H1 (cell line): ENCODE measurements around the gene SPTBN1. TPM values are rescaled to one million over a fixed set of nuclear protein-coding genes. Genes with fewer than 3 reads are reported as not detected.

Source experiments
- CTCF ChIA-PET: fragments of 300-600 bp; sonication (Branson Sonifier 250); formaldehyde crosslinking; loops from one replicate; lab custom pipeline; 2021; ENCODE audit not compliant: partially characterized antibody; lab: Charles Lee
- POLR2A ChIA-PET: fragments of 300-600 bp; sonication (Branson Sonifier 250); formaldehyde crosslinking; loops from one replicate; lab custom pipeline; 2021; ENCODE audit warnings: inconsistent platforms; ENCODE audit not compliant: partially characterized antibody; lab: Charles Lee
- DNase-seq, 2 experiments: peaks; one replicate each; pipeline versions ENCODE4 v3.0.0 to v3.0.0-alpha.2; 2010 to 2022; ENCODE audit warnings: low spot score in 2 of 2, low read depth in 1 of 2, mixed read lengths in 1 of 2
- FAIRE-seq: peaks from 2 replicates; lab custom pipeline; 2011; peaks lifted over from hg19 to GRCh38; lab: Jason Lieb, UNC
- H2AFZ ChIP-seq: 2 replicates; pipeline ENCODE4 v1.8.1; 2012; ENCODE audit warnings: low read length, inconsistent platforms
- H2AK5ac ChIP-seq: 2 replicates; pipeline ENCODE4 v1.6.1; 2013; ENCODE audit warnings: low read depth, low read length
- H2BK120ac ChIP-seq: replicated peaks from 2 replicates; pipeline ENCODE3; 2013; ENCODE audit warnings: low read depth, low read length, inconsistent platforms
- H2BK12ac ChIP-seq: 2 replicates; pipeline ENCODE4 v1.6.1; 2013; ENCODE audit warnings: low read depth, low read length
- H2BK15ac ChIP-seq: 2 replicates; pipeline ENCODE4 v1.6.1; 2013; ENCODE audit warnings: low read length
- H2BK20ac ChIP-seq: 2 replicates; pipeline ENCODE4 v1.6.1; 2013; ENCODE audit warnings: low read length
- H2BK5ac ChIP-seq: 2 replicates; pipeline ENCODE4 v1.6.1; 2013; ENCODE audit warnings: low read depth, low read length
- H3K14ac ChIP-seq: 2 replicates; pipeline ENCODE4 v1.6.1; 2013; ENCODE audit warnings: inconsistent platforms; ENCODE audit not compliant: insufficient read length
- H3K18ac ChIP-seq: 2 replicates; pipeline ENCODE4 v1.6.1; 2013; ENCODE audit warnings: low read length; ENCODE audit errors: extremely low read depth
- H3K23ac ChIP-seq: 2 replicates; pipeline ENCODE4 v1.6.1; 2013; ENCODE audit warnings: inconsistent platforms; ENCODE audit not compliant: insufficient read length
- H3K23me2 ChIP-seq: 2 replicates; pipeline ENCODE4 v1.6.1; 2013; ENCODE audit warnings: low read depth, low read length
- H3K27ac ChIP-seq: 2 replicates; pipeline ENCODE4 v1.6.1; 2011; ENCODE audit warnings: low read depth, low read length, inconsistent platforms
- H3K27me3 ChIP-seq, 4 experiments: replicated peaks in 1 of 4; 1 replicate in 1 of 4; 2 replicates in 3 of 4; pipeline versions ENCODE4 v1.6.1 to v1.8.1; 2011 to 2013; ENCODE audit warnings: low read length in 3 of 4, mild to moderate bottlenecking in 3 of 4, inconsistent platforms in 2 of 4, mixed read lengths in 2 of 4, moderate library complexity in 1 of 4; ENCODE audit not compliant: control insufficient read depth in 3 of 4, insufficient read depth in 3 of 4; ENCODE audit errors: extremely low read depth in 1 of 4
- H3K36me3 ChIP-seq, 4 experiments: 2 replicates each; pipeline versions ENCODE4 v1.6.1 to v1.8.1; 2011 to 2013; ENCODE audit warnings: mild to moderate bottlenecking in 4 of 4, low read length in 3 of 4, moderate library complexity in 2 of 4, control low read depth in 1 of 4, inconsistent platforms in 1 of 4; ENCODE audit not compliant: insufficient read depth in 4 of 4, control insufficient read depth in 2 of 4
- H3K4ac ChIP-seq: replicated peaks from 2 replicates; pipeline ENCODE3; 2013; ENCODE audit warnings: low read length, low read depth, mixed read lengths, inconsistent platforms; ENCODE audit not compliant: insufficient read length
- H3K4me1 ChIP-seq, 4 experiments: replicated peaks in 1 of 4; 1 replicate in 1 of 4; 2 replicates in 3 of 4; pipeline versions ENCODE4 v1.6.1 to v1.8.1; 2011 to 2013; ENCODE audit warnings: low read length in 3 of 4, inconsistent platforms in 2 of 4, mixed read lengths in 1 of 4; ENCODE audit not compliant: insufficient read depth in 4 of 4, control insufficient read depth in 3 of 4
- H3K4me2 ChIP-seq, 2 experiments: 2 replicates each; pipeline versions ENCODE4 v1.6.1 to v1.8.1; 2011 to 2013; ENCODE audit warnings: low read depth in 2 of 2, low read length in 2 of 2, control low read depth in 1 of 2, inconsistent platforms in 1 of 2, mild to moderate bottlenecking in 1 of 2; ENCODE audit not compliant: insufficient read depth in 1 of 2
- H3K4me3 ChIP-seq, 4 experiments: fragments of 200-600, 300-600 bp in 1 of 4; sonication (generic), shearing (Covaris generic), sonication (Bioruptor Twin) in 1 of 4; 2 replicates each; pipeline versions ENCODE4 v1.5.1 to v1.8.1; 2011 to 2016; ENCODE audit warnings: low read length in 4 of 4, low read depth in 3 of 4, control low read depth in 2 of 4, inconsistent platforms in 2 of 4, mild to moderate bottlenecking in 2 of 4, mixed read lengths in 1 of 4, moderate library complexity in 1 of 4; ENCODE audit not compliant: insufficient read depth in 2 of 4; ENCODE audit errors: extremely low read depth in 1 of 4
- H3K56ac ChIP-seq: replicated peaks from 2 replicates; pipeline ENCODE3; 2013; ENCODE audit warnings: low read depth, mild to moderate bottlenecking, mixed read lengths, low read length, inconsistent platforms; ENCODE audit not compliant: insufficient read length
- H3K79me1 ChIP-seq: 2 replicates; pipeline ENCODE4 v1.6.1; 2013; ENCODE audit warnings: low read depth, low read length, control low read depth
- H3K79me2 ChIP-seq, 2 experiments: 2 replicates each; pipeline versions ENCODE4 v1.6.1 to v1.8.1; 2012 to 2013; ENCODE audit warnings: low read length in 2 of 2, mild to moderate bottlenecking in 2 of 2, inconsistent platforms in 1 of 2; ENCODE audit not compliant: insufficient read depth in 2 of 2, control insufficient read depth in 1 of 2
- H3K9ac ChIP-seq, 4 experiments: replicated peaks in 1 of 4; 1 replicate in 1 of 4; 2 replicates in 3 of 4; pipeline versions ENCODE4 v1.6.1 to v1.8.1; 2011 to 2013; ENCODE audit warnings: low read depth in 3 of 4, low read length in 3 of 4, control low read depth in 2 of 4, mild to moderate bottlenecking in 2 of 4, moderate library complexity in 2 of 4, inconsistent platforms in 1 of 4; ENCODE audit errors: extremely low read depth in 1 of 4
- H3K9me3 ChIP-seq, 2 experiments: 2 replicates each; pipeline versions ENCODE4 v1.6.1 to v1.8.1; 2012 to 2013; ENCODE audit warnings: mild to moderate bottlenecking in 2 of 2, moderate library complexity in 2 of 2, control low read depth in 1 of 2, inconsistent platforms in 1 of 2, low read depth in 1 of 2, low read length in 1 of 2, mixed read lengths in 1 of 2; ENCODE audit not compliant: insufficient read depth in 2 of 2
- H4K20me1 ChIP-seq, 2 experiments: replicated peaks in 1 of 2; 2 replicates each; pipeline versions ENCODE3 to v1.8.1; 2011 to 2013; ENCODE audit warnings: inconsistent platforms in 2 of 2, low read length in 2 of 2, mild to moderate bottlenecking in 1 of 2; ENCODE audit not compliant: insufficient read depth in 2 of 2, control insufficient read depth in 1 of 2
- H4K5ac ChIP-seq: 2 replicates; pipeline ENCODE4 v1.6.1; 2013; ENCODE audit warnings: low read length, low read depth, mixed read lengths, inconsistent platforms; ENCODE audit not compliant: insufficient read length
- H4K8ac ChIP-seq: 2 replicates; pipeline ENCODE4 v1.8.0; 2013; ENCODE audit warnings: mild to moderate bottlenecking, moderate library complexity, low read length, inconsistent platforms; ENCODE audit not compliant: insufficient read depth; ENCODE audit errors: extremely low read depth
- H4K91ac ChIP-seq: replicated peaks from 2 replicates; pipeline ENCODE3; 2013; ENCODE audit warnings: low read length, mixed read lengths, inconsistent platforms; ENCODE audit not compliant: insufficient read length
- ATF2 ChIP-seq: IDR thresholded peaks from 2 replicates; pipeline ENCODE4 v1.6.1; 2012; ENCODE audit warnings: low read length, inconsistent platforms
- CHD1 ChIP-seq: IDR thresholded peaks from 2 replicates; pipeline ENCODE4 v1.6.1; 2012; ENCODE audit warnings: low read depth, low read length, improper control_type of control experiment
- CHD2 ChIP-seq: IDR thresholded peaks from 2 replicates; pipeline ENCODE4 v1.6.1; 2012; ENCODE audit warnings: low read length, improper control_type of control experiment
- HDAC6 ChIP-seq: IDR thresholded peaks from one replicate; pipeline ENCODE4 v1.7.1; 2012; ENCODE audit warnings: low read depth, mild to moderate bottlenecking, inconsistent platforms, low read length, moderate library complexity
- RBBP5 ChIP-seq: IDR thresholded peaks from 2 replicates; pipeline ENCODE4 v1.7.1; 2012; ENCODE audit warnings: low read depth, mild to moderate bottlenecking, inconsistent platforms, low read length, moderate library complexity, borderline replicate concordance
- RNF2 ChIP-seq: fragments of 200-900, 300-1000 bp; sonication (generic); IDR thresholded peaks from 2 replicates; pipeline ENCODE4 v1.7.1; 2016; ENCODE audit warnings: borderline replicate concordance, low read depth, mild to moderate bottlenecking, antibody characterized with exemption, low read length; ENCODE audit not compliant: poor library complexity, severe bottlenecking; ENCODE audit errors: missing control alignments
- RXRA ChIP-seq: IDR thresholded peaks from 2 replicates; pipeline ENCODE4 v1.6.1; 2011; ENCODE audit warnings: low read depth, mild to moderate bottlenecking, low read length, moderate library complexity; ENCODE audit not compliant: insufficient read depth
- SP1 ChIP-seq: IDR thresholded peaks from 2 replicates; pipeline ENCODE4 v1.6.1; 2011; ENCODE audit warnings: low read depth, low read length
- SP2 ChIP-seq: IDR thresholded peaks from 2 replicates; pipeline ENCODE4 v1.6.1; 2012; ENCODE audit warnings: mild to moderate bottlenecking, low read length, inconsistent platforms
- SUZ12 ChIP-seq: fragments of 200-600 bp; sonication (generic); IDR thresholded peaks from 2 replicates; pipeline ENCODE4 v1.6.1; 2012; ENCODE audit warnings: mild to moderate bottlenecking, inconsistent platforms, low read length, moderate library complexity, mixed read lengths
- YY1 ChIP-seq: IDR thresholded peaks from 2 replicates; pipeline ENCODE4 v1.6.1; 2011; ENCODE audit warnings: low read depth, mild to moderate bottlenecking, low read length
- WGBS, 2 experiments: shearing (Covaris generic) in 1 of 2; methylation state at CpG; one replicate each; pipeline versions ENCODE4 v1.1.6 to v1.1.7; 2013 to 2015; ENCODE audit warnings: low lambda C conversion rate in 2 of 2, mixed read lengths in 2 of 2, inconsistent platforms in 1 of 2, low coverage in 1 of 2, missing lambda C conversion rate in 1 of 2; ENCODE audit not compliant: insufficient replicate concordance in 2 of 2, insufficient coverage in 1 of 2, insufficient read length in 1 of 2; ENCODE audit errors: extremely low coverage in 1 of 2, missing lambda C conversion rate in 1 of 2; 5-methylcytosine and 5-hydroxymethylcytosine counted together
- polyA plus RNA-seq, 7 experiments: library from polyadenylated mRNA; depleted of rRNA in 3 of 7; stranded (reverse) in 5 of 7; unstranded in 2 of 7; fragments of >200 nt in 5 of 7; fragments of 200-250 nt in 2 of 7; gene quantifications; 1 replicate in 5 of 7; 2 replicates in 1 of 7; 4 replicates in 1 of 7; pipeline versions ENCODE4 v1.2.1 to v1.2.3, GENCODE V29; 2011 to 2013; ENCODE audit warnings: missing spikeins in 2 of 7, mixed read lengths in 2 of 7
- total RNA-seq: library from RNA; stranded (reverse); fragmentation: NEBNext Ultra II Directional; extraction: Animal tissue kit (Norgen Biotek cat#: 25700); gene quantifications from 2 replicates; pipeline ENCODE4 v1.2.1, GENCODE V29; 2021

Gene SPTBN1
- total and polyA plus RNA-seq, 2 of the 8 experiments (the other 6 are each of a cell fraction or from before 2014, with no cell fraction given), result 31.8 to 180 TPM

DNA sequence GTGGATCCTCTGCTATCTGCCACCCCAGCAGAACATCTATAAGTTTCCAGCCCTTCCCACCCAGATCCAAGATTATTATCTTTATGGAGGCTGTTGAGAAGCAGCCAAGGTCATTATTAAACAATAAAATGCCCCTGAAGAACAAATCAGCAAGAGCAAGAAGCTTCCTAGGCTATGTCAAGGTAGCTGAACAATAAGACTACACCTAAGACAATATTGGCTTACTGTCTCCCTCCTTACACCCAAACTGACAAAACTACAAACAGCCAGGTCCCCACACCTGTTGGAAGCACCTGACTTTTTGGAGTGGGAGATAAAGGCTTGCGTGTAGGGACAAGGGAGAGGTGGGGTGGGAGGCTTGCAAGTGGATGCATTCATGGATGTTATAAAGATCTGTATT is 128.5 kb downstream of the SPTBN1 start:
- Histone ChIP-seq H2BK20ac (no peak overlapping the region), H3K4me3 (no peak overlapping the region), H3K4me1 (peaks cover 2 to 17% (median 11%) of the 10 kb centered on the region in 4 experiments; a peak in 6 of 7 replicates), H3K4me2 (no peak overlapping the region), H3K27ac (no peak overlapping the region), H3K23me2 (no peaks in the 10 kb centered on the region), H3K14ac (no peak overlapping the region), H4K91ac (no peak overlapping the region), H2AFZ (no peak overlapping the region), H3K9me3 (no peaks in the 10 kb centered on the region), H2BK15ac (no peak overlapping the region), H3K4ac (no peak overlapping the region), H3K9ac (no peak overlapping the region), H3K79me1 (peaks cover 7% of the 10 kb centered on the region; the same call in 1 of the 2 replicates), H3K27me3 (no peaks in the 10 kb centered on the region), H2BK5ac (no peak overlapping the region), H3K79me2 (peaks cover 14 to 96% of the 10 kb centered on the region in 2 experiments; a peak in 3 of 4 replicates), H3K23ac (no peak overlapping the region), H2AK5ac (no peak overlapping the region), H4K5ac (no peak overlapping the region), H4K8ac (no peak overlapping the region), H4K20me1 (peaks cover 18 to 20% of the 10 kb centered on the region in 2 experiments), H2BK12ac (no peak overlapping the region), H3K18ac (no peak overlapping the region), H3K36me3 (no peaks in the 10 kb centered on the region), H2BK120ac (no peak overlapping the region), H3K56ac (no peak overlapping the region)
- DNase-seq, result no peak
- no peak for FAIRE-seq
- WGBS, 2 experiments, result 94% methylated on average over 1 of the region's 1 CpG; no CpG with 5 or more reads in 1 of the 2 experiments
- CTCF ChIA-PET, result interaction anchor here (0.5 to 1.3 kb wide), 3 partner anchors 60 to 1904 kb away, joined by 3 read pairs; no protein-coding TSS in a partner anchor
- POLR2A ChIA-PET, result interaction anchor here (1.4 kb wide), 1 partner anchor 25 kb away, joined by 5 read pairs; no protein-coding TSS in a partner anchor
- TF ChIP-seq HDAC6, result no peak
- TF ChIP-seq SP2, result no peak
- TF ChIP-seq SP1, result no peak
- TF ChIP-seq CHD1, result no peak
- TF ChIP-seq YY1, result no peak
- TF ChIP-seq ATF2, result no peak
- no peak for TF ChIP-seq CHD2
- TF ChIP-seq SUZ12, result no peak
- TF ChIP-seq RNF2, result no peak
- no peak for TF ChIP-seq RBBP5
- TF ChIP-seq RXRA, result no peak
